Measurements from ENCODE around the gene DCTN4. TPM values are rescaled to one million over a fixed set of nuclear protein-coding genes. Genes with fewer than 3 reads are reported as not detected.

Gene DCTN4
- total RNA-seq, 2 experiments from 2014 or later: 35.0 to 35.4 TPM

Other genes starting within 250 kb of the DCTN4 start
- under 1 TPM in 1 of 2 experiments, not detected in 1; 0.10 TPM for gene SYNPO, start 118.4 kb downstream of the DCTN4 start, total RNA-seq
- gene MYOZ3, start 97.8 kb downstream of the DCTN4 start, total RNA-seq: not detected
- gene RBM22, start 58.0 kb downstream of the DCTN4 start, total RNA-seq: 10 to 100 TPM; 64.0 to 65.2 TPM
- 10 to 100 TPM; 16.4 to 16.7 TPM for gene SMIM3, start 19.7 kb upstream of the DCTN4 start, total RNA-seq
- 1 to 10 TPM; 3.0 to 4.1 TPM for gene IRGM, start 87.5 kb upstream of the DCTN4 start, total RNA-seq
- gene ZNF300, start 146.0 kb upstream of the DCTN4 start, total RNA-seq: under 1 TPM; 0.45 to 0.55 TPM